ENCODE data around the gene RYR2.

The RYR2 gene

GRCh38 chr1:237032029-237032428, 10.0 kb upstream of the RYR2 start:
- DNase-seq (ENCODE audit: low spot score) = no peak

GRCh38 chr1:237033061-237033460, 8.9 kb upstream of the RYR2 start:
- no peak for DNase-seq (ENCODE audit: low spot score)

- DNase-seq (ENCODE audit: low spot score) = no peak
Observed at GRCh38 chr1:237033804-237034203, 8.2 kb upstream of the RYR2 start.

- no peak for DNase-seq (ENCODE audit: low spot score)
Observed at GRCh38 chr1:237035759-237036158, 6.2 kb upstream of the RYR2 start.

- no peak for DNase-seq (ENCODE audit: low spot score)
Observed at GRCh38 chr1:237038211-237038610, 3.8 kb upstream of the RYR2 start.

- no peak for DNase-seq (ENCODE audit: low spot score)
Observed at GRCh38 chr1:237040823-237041222, 1.2 kb upstream of the RYR2 start.

GRCh38 chr1:237041461-237041794, 556 bp upstream of the RYR2 start:
- no peak for DNase-seq (ENCODE audit: low spot score)

GRCh38 chr1:237042526-237042891, 525 bp downstream of the RYR2 start:
- DNase-seq (ENCODE audit: low spot score) = no peak

GRCh38 chr1:237042892-237043576, 1.1 kb downstream of the RYR2 start:
- no peak for DNase-seq (ENCODE audit: low spot score)

- DNase-seq (ENCODE audit: low spot score) = no peak
Observed at GRCh38 chr1:237043846-237044636, 2.1 kb downstream of the RYR2 start.

GRCh38 chr1:237045278-237046016, 3.5 kb downstream of the RYR2 start:
- DNase-seq (ENCODE audit: low spot score) = no peak

GRCh38 chr1:237048803-237049202, 6.8 kb downstream of the RYR2 start:
- DNase-seq (ENCODE audit: low spot score) = no peak

GRCh38 chr1:237050185-237050584, 8.2 kb downstream of the RYR2 start:
- no peak for DNase-seq (ENCODE audit: low spot score)

- DNase-seq (ENCODE audit: low spot score) = no peak
Observed at GRCh38 chr1:237050915-237051314, 8.9 kb downstream of the RYR2 start.

- DNase-seq (ENCODE audit: low spot score) = no peak
Observed at GRCh38 chr1:237054313-237054712, 12.3 kb downstream of the RYR2 start.

- DNase-seq (ENCODE audit: low spot score) = no peak
Observed at GRCh38 chr1:237058470-237058869, 16.5 kb downstream of the RYR2 start.

- no peak for DNase-seq (ENCODE audit: low spot score)
Observed at GRCh38 chr1:237059244-237059643, 17.3 kb downstream of the RYR2 start.

GRCh38 chr1:237062976-237063375, 21.0 kb downstream of the RYR2 start:
- DNase-seq (ENCODE audit: low spot score) = no peak

- DNase-seq (ENCODE audit: low spot score) = no peak
Observed at GRCh38 chr1:237065903-237066302, 23.9 kb downstream of the RYR2 start.

GRCh38 chr1:237070519-237070918, 28.5 kb downstream of the RYR2 start:
- no peak for DNase-seq (ENCODE audit: low spot score)

GRCh38 chr1:237071641-237072420, 29.8 kb downstream of the RYR2 start:
- DNase-seq (ENCODE audit: low spot score) = no peak

- DNase-seq (ENCODE audit: low spot score) = no peak
Observed at GRCh38 chr1:237074371-237075117, 32.6 kb downstream of the RYR2 start.
